ENCODE results near the gene NUDT16.
"Not testable (repeated sequence)": the region's sequence is repeated elsewhere in the genome, so short reads cannot be mapped to it uniquely, and the experiment has no call there.

NUDT16 gene

DNA sequence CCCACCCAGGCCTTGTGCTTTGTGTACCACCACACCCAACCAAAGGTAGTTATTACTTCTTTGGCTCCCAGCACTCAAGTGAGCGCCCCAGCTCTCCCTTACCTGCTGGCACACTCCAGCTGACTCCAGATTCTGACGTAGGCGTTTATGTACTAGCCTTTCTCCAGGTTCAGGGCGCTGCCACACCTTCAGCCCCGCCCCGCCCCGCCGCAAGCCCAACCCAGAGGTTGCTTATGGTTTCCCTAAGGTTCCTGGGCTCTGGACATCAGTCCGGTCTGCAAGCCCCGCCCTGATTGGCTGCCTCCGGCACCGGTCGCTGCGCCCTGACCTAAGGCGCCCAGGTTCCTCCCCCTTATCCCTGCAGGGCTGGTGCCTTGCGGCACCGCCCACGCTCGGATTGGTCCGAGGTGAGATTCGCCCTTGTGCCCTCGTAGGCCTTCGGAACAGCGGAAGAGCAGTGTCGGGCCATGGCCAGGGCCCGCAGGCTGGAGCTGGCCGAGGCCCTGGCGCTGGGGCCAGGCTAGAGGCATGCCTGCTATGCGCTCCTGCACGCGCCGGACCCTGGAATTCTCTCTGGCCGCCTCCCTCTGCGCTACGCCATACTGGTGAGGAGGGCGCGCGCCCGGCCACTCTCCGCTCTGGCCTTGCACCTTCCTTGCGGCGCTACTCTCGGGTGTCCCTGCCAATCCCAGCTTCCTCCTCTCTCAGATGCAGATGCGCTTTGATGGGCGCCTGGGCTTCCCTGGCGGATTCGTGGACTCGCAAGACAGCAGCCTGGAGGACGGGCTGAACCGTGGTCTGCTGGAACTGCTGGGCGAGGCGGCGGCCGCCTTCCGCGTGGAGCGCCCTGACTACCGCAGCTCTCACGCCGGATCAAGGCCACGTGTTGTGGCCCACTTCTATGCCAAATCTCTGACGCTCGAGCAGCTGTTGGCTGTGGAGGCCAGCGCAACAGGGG lies 19.8 kb upstream of the NUDT16 start:
- ATAC-seq (ENCODE audit: low read depth), result peak; percentile 83
- Mint-ChIP-seq H3K9me3 (no peaks in the 10 kb centered on the region), H3K4me3 (peak overlapping the region; percentile 82), H3K36me3 (no peaks in the 10 kb centered on the region), H3K4me1 (peaks cover 10% of the 10 kb centered on the region), H3K27me3 (peaks cover 11% of the 10 kb centered on the region), H3K27ac (peak overlapping the region; percentile 18)
- DNase-seq (ENCODE audit: low spot score in 2 of 2), result no peak

DNA sequence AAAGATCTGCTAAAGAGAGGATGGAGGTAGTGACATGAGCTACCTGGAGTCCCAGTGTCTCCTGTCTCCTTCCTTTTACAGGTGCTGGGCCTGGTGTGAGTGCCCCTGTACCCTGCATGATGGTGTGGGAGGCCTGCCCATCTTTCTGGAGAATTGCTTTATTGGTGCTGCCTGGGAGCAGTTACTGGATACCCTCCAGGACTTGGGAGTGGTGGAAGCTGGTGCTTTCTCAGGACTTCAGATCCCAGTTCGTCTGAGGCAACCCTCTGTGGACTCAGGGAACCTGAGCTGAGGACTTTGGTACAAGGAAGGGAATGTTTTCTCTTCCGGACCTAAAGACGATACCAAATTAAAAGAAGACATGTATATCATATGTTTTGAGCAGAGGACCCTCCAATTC lies 18.3 kb upstream of the NUDT16 start:
- Mint-ChIP-seq H3K4me1 (peaks cover 10% of the 10 kb centered on the region), H3K9me3 (no peaks in the 10 kb centered on the region), H3K27ac (no peak overlapping the region), H3K36me3 (no peaks in the 10 kb centered on the region), H3K4me3 (no peak overlapping the region), H3K27me3 (peaks cover 10% of the 10 kb centered on the region)
- no peak for DNase-seq (ENCODE audit: low spot score in 2 of 2)
- ATAC-seq (ENCODE audit: low read depth), result no peak

DNA sequence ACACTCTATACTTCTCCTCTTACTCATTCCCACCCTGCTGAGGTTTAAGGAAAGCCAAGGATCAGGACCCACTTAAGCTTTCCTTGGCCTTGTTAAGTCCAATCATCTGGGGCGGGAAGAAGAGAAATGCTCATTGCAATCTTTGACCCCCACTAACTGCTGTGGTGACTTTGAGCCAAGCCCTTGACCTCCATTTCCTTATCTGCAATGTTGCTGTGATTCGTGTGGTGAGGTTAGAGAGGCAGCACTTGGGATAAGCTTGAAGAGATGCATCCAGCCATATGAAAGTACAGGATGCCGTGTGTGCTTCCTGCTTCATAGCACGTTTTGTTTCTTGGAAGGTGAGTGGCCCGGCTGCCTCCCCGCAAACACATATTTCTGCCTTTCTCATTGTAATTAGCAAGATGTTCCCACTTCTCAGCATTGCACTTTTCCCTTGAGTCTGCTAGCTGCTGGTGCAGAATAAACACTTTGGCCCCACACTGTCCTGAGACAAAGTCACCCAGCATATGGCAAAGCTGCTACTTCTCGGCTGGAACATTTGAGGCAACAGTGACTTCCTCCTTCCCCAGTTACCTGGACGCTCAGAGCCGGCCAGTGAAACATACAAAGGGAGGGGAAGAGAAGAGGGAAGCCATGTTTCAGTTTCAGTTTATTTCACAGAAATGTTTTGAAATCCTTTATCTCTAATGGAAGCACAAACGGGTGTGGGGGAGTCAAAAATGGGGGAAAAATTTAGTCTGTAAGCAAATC lies 10.5 kb upstream of the NUDT16 start:
- peak overlapping the region; percentile 17 for H3K27ac Mint-ChIP-seq
- H3K36me3 Mint-ChIP-seq, result no peaks in the 10 kb centered on the region
- H3K4me1 Mint-ChIP-seq, result peaks cover 5% of the 10 kb centered on the region
- H3K27me3 Mint-ChIP-seq, result no peaks in the 10 kb centered on the region
- H3K9me3 Mint-ChIP-seq, result no peaks in the 10 kb centered on the region
- peak overlapping the region; percentile 62 for H3K4me3 Mint-ChIP-seq
- DNase-seq (ENCODE audit: low spot score in 2 of 2) (no peak), ATAC-seq (ENCODE audit: low read depth) (peak; percentile 45)

DNA sequence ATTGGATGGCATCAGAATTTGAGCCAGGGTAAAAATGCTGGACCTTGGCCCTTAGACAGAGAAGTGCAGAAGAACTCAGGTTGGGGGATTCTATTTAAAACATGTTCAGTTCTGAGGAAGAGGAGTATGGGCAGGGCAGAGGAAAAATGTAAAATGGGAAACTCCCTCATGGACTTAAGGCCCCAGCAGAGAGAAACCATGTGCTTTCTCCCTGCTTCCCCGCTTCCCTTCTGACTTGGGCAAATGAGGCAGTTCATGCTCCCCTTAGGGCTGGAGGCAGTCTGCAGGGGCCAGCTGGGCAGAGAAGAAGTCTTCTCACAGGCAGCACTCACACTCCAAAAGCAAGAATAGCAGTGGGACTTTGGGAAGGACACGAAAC lies 9.9 kb upstream of the NUDT16 start:
- H3K9me3 Mint-ChIP-seq, result no peaks in the 10 kb centered on the region
- DNase-seq (ENCODE audit: low spot score in 2 of 2) (no peak), ATAC-seq (ENCODE audit: low read depth) (no peak)
- no peak overlapping the region for H3K4me3 Mint-ChIP-seq
- peaks cover 5% of the 10 kb centered on the region for H3K4me1 Mint-ChIP-seq
- H3K27ac Mint-ChIP-seq, result peak overlapping the region; percentile 17
- no peaks in the 10 kb centered on the region for H3K27me3 Mint-ChIP-seq
- H3K36me3 Mint-ChIP-seq, result no peaks in the 10 kb centered on the region

DNA sequence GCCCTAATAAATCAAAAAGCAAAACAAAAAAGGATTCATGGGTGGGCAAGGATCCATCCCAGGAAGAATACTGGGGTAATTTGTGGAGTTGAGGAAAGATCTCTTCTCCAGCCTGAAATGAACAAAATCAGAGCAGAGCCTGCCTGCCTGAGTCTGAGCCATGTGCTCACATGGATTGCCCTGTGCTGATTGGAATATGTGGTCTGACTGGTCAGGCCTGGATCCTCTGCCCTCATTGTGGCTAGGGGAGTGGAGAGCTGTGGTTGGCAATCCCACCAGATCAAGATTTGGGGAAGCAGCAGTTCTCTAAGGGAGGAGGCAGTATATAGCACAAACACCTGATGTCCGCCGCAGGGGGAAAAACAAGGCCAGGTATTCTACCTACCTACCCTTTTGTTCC lies 6.8 kb upstream of the NUDT16 start:
- ATAC-seq (ENCODE audit: low read depth) (no peak), DNase-seq (ENCODE audit: low spot score in 2 of 2) (no peak)
- Mint-ChIP-seq H3K27ac (no peak overlapping the region), H3K4me1 (peaks cover 5% of the 10 kb centered on the region), H3K4me3 (no peak overlapping the region), H3K9me3 (no peaks in the 10 kb centered on the region), H3K36me3 (no peaks in the 10 kb centered on the region), H3K27me3 (no peaks in the 10 kb centered on the region)

DNA sequence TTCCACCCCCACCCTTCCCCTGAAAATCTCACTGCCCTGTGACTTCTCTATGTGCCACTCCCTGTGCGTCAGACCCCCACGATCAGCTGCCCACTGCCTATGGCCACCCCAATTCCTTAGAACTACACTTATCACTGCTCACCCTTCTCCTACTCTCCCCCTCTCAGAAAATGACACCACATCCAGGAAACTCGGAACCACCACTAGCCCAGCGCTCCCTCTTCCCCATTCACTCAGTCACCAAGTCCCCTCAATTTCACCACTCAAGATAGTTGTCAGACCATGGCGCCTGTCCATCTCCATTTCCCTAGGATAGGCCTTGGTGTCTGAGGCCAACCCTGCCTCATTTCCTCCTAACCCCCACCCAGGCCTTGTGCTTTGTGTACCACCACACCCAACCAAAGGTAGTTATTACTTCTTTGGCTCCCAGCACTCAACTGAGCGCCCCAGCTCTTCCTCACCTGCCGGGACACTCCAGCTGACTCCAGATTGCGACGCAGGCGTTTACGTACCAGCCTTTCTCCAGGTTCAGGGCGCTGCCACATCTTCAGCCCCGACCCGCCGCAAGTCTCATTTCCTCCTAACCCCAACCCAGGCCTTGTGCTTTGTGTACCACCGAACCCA lies 641 bp upstream of the NUDT16 start:
- Mint-ChIP-seq H3K4me1 (peaks cover 23% of the 10 kb centered on the region), H3K36me3 (peaks cover 15% of the 10 kb centered on the region), H3K27ac (peak overlapping the region; percentile 92), H3K4me3 (peak overlapping the region; percentile 96)
- DNase-seq (ENCODE audit: low spot score in 2 of 2); H3K27me3 Mint-ChIP-seq; ATAC-seq (ENCODE audit: low read depth); H3K9me3 Mint-ChIP-seq: not testable (repeated sequence)

DNA sequence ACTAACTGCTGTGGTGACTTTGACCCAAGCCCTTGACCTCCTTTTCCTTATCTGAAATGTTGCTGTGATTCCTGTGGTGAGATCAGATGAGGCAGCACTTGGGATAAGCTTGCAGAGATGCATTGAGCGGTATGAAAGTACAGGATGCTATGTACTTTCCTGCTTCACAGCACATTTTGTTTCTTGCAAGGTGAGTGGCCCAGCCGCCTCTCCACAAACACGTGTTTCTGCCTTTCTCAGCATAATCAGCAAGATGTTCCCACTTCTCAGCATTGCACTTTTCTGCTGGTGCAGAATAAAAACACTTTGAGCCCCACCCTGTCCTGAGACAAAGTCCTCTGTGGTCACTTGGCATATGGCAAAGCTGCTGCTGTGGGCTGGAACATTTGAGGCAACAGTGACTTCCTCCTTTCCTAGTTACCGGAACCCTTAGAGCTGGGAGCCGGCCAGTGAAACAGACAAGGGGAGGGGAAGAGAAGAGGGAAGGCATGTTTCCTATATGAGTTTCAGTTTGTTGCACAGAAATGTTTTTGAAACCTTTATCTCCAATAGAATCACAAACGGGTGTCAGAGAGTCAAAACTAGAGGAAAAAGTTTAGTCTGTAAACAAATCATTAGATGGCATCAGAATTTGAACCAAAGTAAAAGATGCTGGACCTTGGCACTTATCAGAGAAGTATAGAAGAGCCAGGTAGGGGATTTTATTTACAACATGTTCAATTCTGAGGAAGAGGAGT lies 5.0 kb downstream of the NUDT16 start:
- Mint-ChIP-seq H3K4me3 (no peak overlapping the region), H3K36me3 (peaks cover 18% of the 10 kb centered on the region), H3K27me3 (no peaks in the 10 kb centered on the region), H3K27ac (peak overlapping the region; percentile 4), H3K4me1 (peaks cover 24% of the 10 kb centered on the region), H3K9me3 (no peaks in the 10 kb centered on the region)
- DNase-seq (ENCODE audit: low spot score in 2 of 2) (no peak), ATAC-seq (ENCODE audit: low read depth) (no peak)

DNA sequence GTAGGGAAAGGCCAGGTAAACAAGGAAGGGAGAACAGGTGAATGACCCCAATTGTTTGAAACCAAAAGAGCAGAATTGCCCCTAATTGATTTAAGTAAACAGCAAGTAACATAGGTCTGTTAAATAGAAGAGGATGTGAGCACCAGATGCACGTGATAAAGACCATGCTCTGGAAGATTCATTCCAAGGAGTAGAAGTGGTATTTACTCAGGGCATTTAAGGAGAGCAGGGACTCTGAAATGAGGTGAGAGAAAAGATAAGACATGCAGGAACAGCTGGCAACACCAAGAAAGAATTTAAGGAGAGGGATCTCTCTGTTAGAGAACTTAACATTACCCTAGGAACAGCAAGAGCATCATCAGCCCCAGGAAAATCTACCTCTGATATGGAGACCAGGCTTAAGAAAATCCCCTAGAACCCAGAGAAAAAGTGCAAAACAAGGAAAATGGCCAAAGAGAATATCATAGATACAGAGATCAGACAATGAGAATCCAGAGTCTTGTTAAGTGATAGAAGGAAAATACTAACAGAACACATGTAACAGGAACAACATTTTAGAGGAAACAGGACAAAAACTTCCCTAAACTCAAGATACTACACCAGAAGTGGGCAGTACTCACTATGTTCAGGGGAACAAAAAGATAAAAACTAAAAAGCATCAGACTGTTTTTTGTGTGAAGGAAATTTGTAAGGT lies 6.4 kb downstream of the NUDT16 start:
- H3K27ac Mint-ChIP-seq, result no peak overlapping the region

DNA sequence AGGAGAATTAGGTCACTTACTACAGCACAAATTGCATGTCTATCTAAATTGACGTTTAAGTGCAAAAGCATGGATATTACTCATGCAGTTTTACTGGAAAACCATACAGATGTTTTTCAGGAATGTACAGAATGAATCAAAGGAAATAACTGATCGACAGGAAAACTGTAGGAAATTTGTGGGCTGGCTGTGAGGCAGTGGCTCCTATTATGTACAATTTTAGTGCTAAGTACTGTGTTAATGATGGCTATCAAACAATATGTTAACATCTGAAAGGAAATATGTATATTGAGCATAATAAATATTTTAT lies 6.9 kb downstream of the NUDT16 start:
- no peak overlapping the region for H3K4me3 Mint-ChIP-seq
- H3K27ac Mint-ChIP-seq, result no peak overlapping the region
- H3K4me1 Mint-ChIP-seq, result peaks cover 19% of the 10 kb centered on the region
- ATAC-seq (ENCODE audit: low read depth) (no peak), DNase-seq (ENCODE audit: low spot score in 2 of 2) (no peak)
- H3K9me3 Mint-ChIP-seq, result no peaks in the 10 kb centered on the region
- H3K27me3 Mint-ChIP-seq, result no peaks in the 10 kb centered on the region
- peaks cover 18% of the 10 kb centered on the region for H3K36me3 Mint-ChIP-seq

More for the DNA sequence above, 6.4 kb downstream of the NUDT16 start:
- Mint-ChIP-seq H3K4me3 (no peak overlapping the region), H3K9me3 (no peaks in the 10 kb centered on the region), H3K36me3 (peaks cover 18% of the 10 kb centered on the region), H3K27me3 (no peaks in the 10 kb centered on the region), H3K4me1 (peaks cover 19% of the 10 kb centered on the region)
- DNase-seq (ENCODE audit: low spot score in 2 of 2), result no peak
- ATAC-seq (ENCODE audit: low read depth), result no peak

DNA sequence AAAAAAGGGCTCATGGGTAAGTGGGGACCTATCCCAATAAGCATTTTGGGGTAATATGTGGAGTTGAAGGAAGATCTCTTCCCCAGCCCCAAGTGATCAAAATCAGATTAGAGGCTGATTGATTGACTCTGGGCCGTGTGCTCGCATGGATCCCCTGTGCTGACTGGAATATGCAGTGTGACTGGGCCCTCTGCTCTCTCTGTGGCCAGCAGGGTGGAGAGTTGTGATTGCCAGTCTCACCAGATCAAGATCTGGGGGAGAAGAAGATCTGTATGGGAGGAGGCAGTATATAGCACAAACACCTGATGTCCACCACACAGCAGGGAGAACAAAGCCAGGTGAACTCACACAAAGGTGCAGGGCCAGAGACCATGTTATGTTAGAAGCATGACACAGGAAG lies 8.8 kb downstream of the NUDT16 start:
- ATAC-seq (ENCODE audit: low read depth), result no peak
- DNase-seq (ENCODE audit: low spot score in 2 of 2), result no peak
- Mint-ChIP-seq H3K9me3 (no peaks in the 10 kb centered on the region), H3K4me1 (peaks cover 9% of the 10 kb centered on the region), H3K36me3 (peaks cover 4% of the 10 kb centered on the region), H3K27me3 (no peaks in the 10 kb centered on the region), H3K27ac (no peak overlapping the region), H3K4me3 (no peak overlapping the region)

DNA sequence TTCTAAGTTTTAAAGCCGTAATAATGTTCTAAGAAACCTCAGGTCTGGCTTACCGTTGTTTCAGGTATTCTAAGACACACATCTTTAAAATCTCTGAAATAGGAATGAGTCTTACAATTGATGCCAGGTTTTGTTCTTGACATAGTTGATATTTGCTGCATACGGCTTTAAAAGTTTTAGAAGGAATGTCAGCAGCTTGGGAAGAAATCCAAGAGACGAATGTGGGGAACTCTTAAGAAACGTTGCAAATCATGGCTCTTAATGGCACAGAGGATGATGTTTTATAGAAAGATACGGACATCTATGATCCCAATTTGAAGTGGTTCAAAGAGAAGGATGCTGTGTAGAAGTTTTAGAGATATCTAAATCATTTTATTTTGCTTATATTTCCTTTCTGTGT lies 11.5 kb downstream of the NUDT16 start:
- Mint-ChIP-seq H3K27me3 (peaks cover 1% of the 10 kb centered on the region), H3K9me3 (no peaks in the 10 kb centered on the region), H3K4me1 (no peaks in the 10 kb centered on the region), H3K27ac (no peak overlapping the region), H3K36me3 (no peaks in the 10 kb centered on the region), H3K4me3 (no peak overlapping the region)
- ATAC-seq (ENCODE audit: low read depth) (no peak), DNase-seq (ENCODE audit: low spot score in 2 of 2) (no peak)

DNA sequence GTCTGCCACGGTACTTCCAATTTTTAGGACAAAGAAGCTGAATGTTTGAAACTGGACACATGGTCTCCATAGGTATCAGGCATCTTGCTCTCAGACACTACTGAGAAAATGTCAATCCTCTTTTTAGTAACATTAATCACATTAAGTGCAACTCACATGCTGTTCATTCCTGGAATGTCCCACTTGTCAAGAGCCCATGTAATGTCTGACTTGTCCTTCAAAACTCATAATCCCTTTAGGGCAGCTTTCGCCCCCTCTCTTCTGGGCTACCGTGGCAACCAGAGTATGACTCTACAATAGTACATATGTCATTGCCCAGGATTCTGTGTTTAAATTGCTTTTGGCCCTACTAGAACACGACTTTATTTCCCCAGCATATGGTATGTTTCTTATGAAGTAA lies 12.3 kb downstream of the NUDT16 start:
- Mint-ChIP-seq H3K27ac (no peak overlapping the region), H3K9me3 (no peaks in the 10 kb centered on the region), H3K4me3 (no peak overlapping the region), H3K27me3 (peaks cover 1% of the 10 kb centered on the region), H3K4me1 (no peaks in the 10 kb centered on the region), H3K36me3 (no peaks in the 10 kb centered on the region)
- ATAC-seq (ENCODE audit: low read depth) (no peak), DNase-seq (ENCODE audit: low spot score in 2 of 2) (no peak)

DNA sequence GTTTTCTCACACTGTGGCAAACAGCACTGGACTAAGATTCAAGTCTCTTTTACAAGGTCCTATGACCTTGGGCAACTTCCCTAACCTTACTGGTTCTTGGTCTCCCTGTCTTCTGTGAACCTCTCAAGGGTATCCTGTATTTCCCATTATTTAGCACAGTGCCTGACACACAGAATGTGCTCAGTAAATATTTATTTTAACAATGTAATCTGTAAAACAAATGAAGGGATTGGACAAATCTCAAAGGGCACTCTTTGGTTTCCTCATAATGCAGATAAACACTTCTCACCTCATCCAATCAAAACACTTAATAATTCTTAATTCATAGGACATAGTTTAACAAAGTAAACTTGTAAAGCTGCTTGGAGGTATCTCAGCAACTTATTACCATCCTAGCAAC lies 12.8 kb downstream of the NUDT16 start:
- H3K27ac Mint-ChIP-seq, result no peak overlapping the region
- H3K4me1 Mint-ChIP-seq, result no peaks in the 10 kb centered on the region
- no peak for DNase-seq (ENCODE audit: low spot score in 2 of 2)
- no peaks in the 10 kb centered on the region for H3K9me3 Mint-ChIP-seq
- ATAC-seq (ENCODE audit: low read depth), result no peak
- peaks cover 1% of the 10 kb centered on the region for H3K27me3 Mint-ChIP-seq
- H3K36me3 Mint-ChIP-seq, result no peaks in the 10 kb centered on the region
- no peak overlapping the region for H3K4me3 Mint-ChIP-seq

All from memory B cell (primary cell).